DOHH2 (cell line): ENCODE data around the gene HTR2A.

Experiments used
- H3F3A ChIP-seq: fragments of 200-600 bp; sonication (generic), shearing (Covaris generic); 2 replicates; pipeline ENCODE4 v1.6.0; 2016; ENCODE audit warnings: antibody characterized with exemption, mild to moderate bottlenecking; ENCODE audit not compliant: control insufficient read depth, insufficient read depth
- H3K27ac ChIP-seq: fragments of 200-600 bp; sonication (generic); 2 replicates; pipeline ENCODE4 v1.5.1; 2014; ENCODE audit warnings: low read depth, mild to moderate bottlenecking, low read length, moderate library complexity
- H3K27me3 ChIP-seq: fragments of 200-600 bp; sonication (generic); 2 replicates; pipeline ENCODE4 v1.6.1; 2014; ENCODE audit warnings: mild to moderate bottlenecking, low read length, mixed read lengths; ENCODE audit not compliant: control insufficient read depth
- H3K36me3 ChIP-seq: fragments of 200-600 bp; sonication (generic); 2 replicates; pipeline ENCODE4 v1.6.1; 2014; ENCODE audit warnings: mild to moderate bottlenecking, low read length, moderate library complexity, mixed read lengths; ENCODE audit not compliant: control insufficient read depth
- H3K4me1 ChIP-seq: fragments of 200-600 bp; sonication (generic); 2 replicates; pipeline ENCODE4 v1.6.1; 2014; ENCODE audit warnings: mild to moderate bottlenecking, low read length, mixed read lengths; ENCODE audit not compliant: control insufficient read depth
- H3K4me2 ChIP-seq: fragments of 200-600 bp; sonication (generic); 2 replicates; pipeline ENCODE4 v1.6.0; 2014; ENCODE audit warnings: mild to moderate bottlenecking, low read length, moderate library complexity
- H3K4me3 ChIP-seq: fragments of 200-600 bp; sonication (generic); 2 replicates; pipeline ENCODE4 v1.5.1; 2014; ENCODE audit warnings: mild to moderate bottlenecking, low read length, mixed read lengths
- H3K79me2 ChIP-seq: fragments of 200-600 bp; sonication (generic); 2 replicates; pipeline ENCODE4 v1.6.1; 2014; ENCODE audit warnings: mild to moderate bottlenecking, low read length, mixed read lengths; ENCODE audit not compliant: control insufficient read depth
- H3K9me2 ChIP-seq: fragments of 200-600 bp; sonication (generic); replicated peaks from 2 replicates; pipeline ENCODE4 v1.6.1; 2014; ENCODE audit warnings: mild to moderate bottlenecking, low read length, mixed read lengths; ENCODE audit not compliant: control insufficient read depth
- H3K9me3 ChIP-seq: fragments of 200-600 bp; sonication (generic); 2 replicates; pipeline ENCODE4 v1.6.1; 2014; ENCODE audit warnings: antibody characterized with exemption, low read length, mixed read lengths; ENCODE audit not compliant: control insufficient read depth, insufficient read depth
- H4K20me1 ChIP-seq: fragments of 200-600 bp; sonication (generic); 2 replicates; pipeline ENCODE4 v1.6.0; 2014; ENCODE audit warnings: low read depth, mild to moderate bottlenecking, antibody characterized with exemption, low read length, moderate library complexity; ENCODE audit not compliant: control insufficient read depth, insufficient read depth
- EZH2phosphoT487 ChIP-seq: fragments of 200-600 bp; sonication (generic); IDR thresholded peaks from 2 replicates; pipeline ENCODE4 v1.6.1; 2017; ENCODE audit warnings: borderline replicate concordance, mild to moderate bottlenecking, antibody characterized with exemption, low read length, moderate library complexity, mixed read lengths
- TF ChIP-seq, protein P1 (sequence below): fragments of 200-600 bp; sonication (generic); IDR thresholded peaks from one replicate; pipeline ENCODE4 v1.5.1; 2014; ENCODE audit warnings: antibody characterized with exemption, mild to moderate bottlenecking, low read depth, low read length; ENCODE audit not compliant: poor library complexity, severe bottlenecking

HTR2A gene

DNA sequence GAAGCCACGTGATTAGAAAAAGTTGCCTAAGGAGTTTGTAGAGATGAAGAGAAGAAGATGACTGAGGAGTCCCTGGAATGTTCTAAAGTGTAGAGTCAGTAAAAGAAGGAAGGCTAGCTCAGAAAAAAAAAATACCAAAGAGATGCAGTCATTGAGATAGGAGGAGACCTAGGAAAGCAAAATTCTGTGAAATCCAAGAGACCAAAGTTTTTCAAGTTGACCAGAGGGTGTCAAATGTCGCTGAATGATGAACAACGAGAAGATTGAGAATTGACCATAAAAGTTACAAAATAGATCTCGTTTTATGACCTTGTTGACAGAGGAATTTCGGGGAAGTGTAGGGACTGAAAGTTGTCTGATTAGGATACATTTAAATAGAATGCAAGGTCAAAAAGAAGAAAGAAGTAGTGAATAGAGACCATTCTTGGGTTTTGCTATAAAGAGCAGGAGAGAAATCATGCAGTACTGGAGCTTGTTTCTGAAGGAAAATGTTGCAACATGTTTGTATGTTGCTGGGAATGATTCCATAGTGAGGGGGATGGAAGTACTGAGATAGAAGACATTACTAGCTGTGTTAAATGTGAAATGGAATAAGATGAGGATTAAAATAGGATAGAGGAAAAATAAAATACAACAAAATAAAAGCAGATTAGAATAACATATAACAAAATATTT, 30.2 kb upstream of the HTR2A start:
- Histone ChIP-seq H3K79me2 (no peaks in the 10 kb centered on the region), H3K27me3 (0 out of 2 replicates have a peak, but pooled peaks cover 2% of the 10 kb centered on the region), H3K9me2 (no peaks in the 10 kb centered on the region), H3K36me3 (no peaks in the 10 kb centered on the region), H3K4me3 (no peak overlapping the region), H3F3A (no peaks in the 10 kb centered on the region), H3K9me3 (no peaks in the 10 kb centered on the region), H3K4me1 (peaks cover 6% of the 10 kb centered on the region), H4K20me1 (no peaks in the 10 kb centered on the region), H3K4me2 (no peak overlapping the region), H3K27ac (no peak overlapping the region)
- TF ChIP-seq, protein P1, sequence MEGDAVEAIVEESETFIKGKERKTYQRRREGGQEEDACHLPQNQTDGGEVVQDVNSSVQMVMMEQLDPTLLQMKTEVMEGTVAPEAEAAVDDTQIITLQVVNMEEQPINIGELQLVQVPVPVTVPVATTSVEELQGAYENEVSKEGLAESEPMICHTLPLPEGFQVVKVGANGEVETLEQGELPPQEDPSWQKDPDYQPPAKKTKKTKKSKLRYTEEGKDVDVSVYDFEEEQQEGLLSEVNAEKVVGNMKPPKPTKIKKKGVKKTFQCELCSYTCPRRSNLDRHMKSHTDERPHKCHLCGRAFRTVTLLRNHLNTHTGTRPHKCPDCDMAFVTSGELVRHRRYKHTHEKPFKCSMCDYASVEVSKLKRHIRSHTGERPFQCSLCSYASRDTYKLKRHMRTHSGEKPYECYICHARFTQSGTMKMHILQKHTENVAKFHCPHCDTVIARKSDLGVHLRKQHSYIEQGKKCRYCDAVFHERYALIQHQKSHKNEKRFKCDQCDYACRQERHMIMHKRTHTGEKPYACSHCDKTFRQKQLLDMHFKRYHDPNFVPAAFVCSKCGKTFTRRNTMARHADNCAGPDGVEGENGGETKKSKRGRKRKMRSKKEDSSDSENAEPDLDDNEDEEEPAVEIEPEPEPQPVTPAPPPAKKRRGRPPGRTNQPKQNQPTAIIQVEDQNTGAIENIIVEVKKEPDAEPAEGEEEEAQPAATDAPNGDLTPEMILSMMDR, result no peak
- no peak for TF ChIP-seq EZH2phosphoT487

DNA sequence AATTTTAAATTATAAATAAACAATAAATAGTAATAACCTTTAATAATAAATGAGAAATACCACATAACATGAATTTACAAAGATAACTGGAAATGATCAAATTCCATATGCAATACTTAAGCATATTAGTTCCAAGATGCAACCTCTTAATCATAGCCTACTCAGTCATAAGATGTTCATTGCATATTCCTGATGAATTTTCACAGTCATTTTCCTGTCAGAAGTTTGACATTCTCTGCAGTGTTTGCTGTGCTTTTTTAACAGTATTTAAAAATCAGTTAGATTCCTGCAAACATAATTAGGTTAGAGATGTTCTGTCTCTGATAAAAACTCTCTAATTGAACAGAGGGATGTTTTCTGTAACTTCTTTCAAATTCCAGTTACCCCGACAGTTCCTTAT, 28.6 kb upstream of the HTR2A start:
- H3K9me3 ChIP-seq, result no peaks in the 10 kb centered on the region
- no peak overlapping the region for H3K27ac ChIP-seq
- no peak overlapping the region for H3K4me3 ChIP-seq
- H4K20me1 ChIP-seq, result no peaks in the 10 kb centered on the region
- H3K4me1 ChIP-seq, result no peaks in the 10 kb centered on the region
- 0 out of 2 replicates have a peak, but pooled peaks cover 2% of the 10 kb centered on the region for H3K27me3 ChIP-seq
- H3F3A ChIP-seq, result no peaks in the 10 kb centered on the region
- H3K36me3 ChIP-seq, result no peaks in the 10 kb centered on the region
- TF ChIP-seq, protein P1, result no peak
- TF ChIP-seq EZH2phosphoT487, result no peak
- no peaks in the 10 kb centered on the region for H3K9me2 ChIP-seq
- H3K4me2 ChIP-seq, result no peak overlapping the region
- H3K79me2 ChIP-seq, result no peaks in the 10 kb centered on the region

DNA sequence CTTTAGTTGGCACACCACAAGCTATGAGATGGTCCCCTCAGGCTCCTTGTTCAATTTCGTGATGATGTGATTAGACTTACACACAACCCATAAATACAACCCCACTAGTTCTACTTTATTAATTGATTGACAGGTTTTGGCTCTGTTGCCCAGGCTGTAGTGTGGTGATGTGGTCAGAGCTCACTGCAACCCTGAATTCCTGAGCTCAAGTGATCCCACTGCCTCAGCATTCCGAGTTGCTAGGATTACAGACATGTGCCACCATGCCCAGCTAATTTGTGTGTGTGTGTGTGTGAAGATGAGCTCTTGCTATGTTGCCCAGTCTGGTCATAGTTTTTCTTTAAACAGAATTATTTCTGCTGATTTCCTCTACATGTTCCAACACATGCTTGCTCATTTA, 17.5 kb upstream of the HTR2A start:
- no peak for TF ChIP-seq EZH2phosphoT487
- TF ChIP-seq, protein P1, result no peak
- H3F3A ChIP-seq, result no peaks in the 10 kb centered on the region
- H3K4me2 ChIP-seq, result no peak overlapping the region
- H3K36me3 ChIP-seq, result no peaks in the 10 kb centered on the region
- H3K4me3 ChIP-seq, result no peak overlapping the region
- H3K4me1 ChIP-seq, result no peaks in the 10 kb centered on the region
- no peak overlapping the region for H3K27ac ChIP-seq
- H3K27me3 ChIP-seq, result no peaks in the 10 kb centered on the region; the same call in 1 of the 2 replicates
- H3K79me2 ChIP-seq, result no peaks in the 10 kb centered on the region
- no peaks in the 10 kb centered on the region for H4K20me1 ChIP-seq
- H3K9me3 ChIP-seq, result no peaks in the 10 kb centered on the region
- H3K9me2 ChIP-seq, result no peaks in the 10 kb centered on the region
